GM18858 (cell line): ENCODE data around the gene GPR17.

Experiments used
- ATAC-seq: cut with Tn5 transposase; IDR thresholded peaks from one replicate; pipeline ENCODE4 v1.9.1; 2021; ENCODE audit not compliant: unreplicated experiment

Gene GPR17

DNA sequence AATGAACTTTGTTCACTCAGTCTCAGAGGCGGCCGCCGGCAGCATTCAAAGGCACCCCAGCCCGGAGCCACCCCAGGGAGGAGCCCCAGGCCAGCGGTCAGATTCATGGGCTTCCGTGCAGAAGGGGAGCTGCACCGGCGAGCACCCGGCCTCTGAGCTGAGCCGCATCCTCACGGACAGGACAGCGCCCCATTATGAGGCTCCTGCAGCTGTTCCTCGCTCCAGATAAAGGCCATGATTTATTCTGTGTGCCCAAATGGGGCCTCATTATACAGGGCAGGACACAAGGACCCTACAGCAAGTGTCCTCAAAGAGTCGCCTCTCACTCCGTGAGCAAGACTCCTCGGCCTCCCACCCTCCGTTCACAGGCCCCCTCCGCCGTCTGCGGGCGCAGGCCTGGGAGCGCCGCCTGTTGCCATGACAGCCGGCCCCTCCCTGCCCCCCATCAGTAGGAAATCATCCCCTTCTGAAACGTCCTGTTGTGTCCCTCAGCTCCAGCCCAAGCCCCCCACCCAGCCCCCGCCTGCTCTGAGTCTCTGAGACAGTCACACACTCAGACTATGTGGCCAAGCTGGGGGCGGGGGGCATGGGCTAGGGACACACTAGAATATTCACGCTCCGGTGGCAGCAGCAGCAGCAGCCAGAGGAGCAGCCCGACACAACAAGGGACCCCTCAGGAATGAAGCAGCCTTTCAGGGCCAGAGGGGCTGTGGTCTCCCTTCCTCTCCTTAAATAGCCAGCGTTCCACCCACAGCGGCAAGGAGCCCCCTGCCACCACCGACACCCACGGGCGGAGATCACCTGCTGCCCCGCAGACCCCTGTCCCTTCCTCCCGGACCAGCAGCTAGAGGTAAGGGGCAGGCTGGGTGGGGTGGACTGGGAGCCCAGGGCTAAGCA is at the start of gene GPR17:
Gene GPR17, plus strand, starts transcription at position 759 of the 897 bp plus-strand sequence. CDS start 4,583 bp downstream, outside the sequence.
- no peak for ATAC-seq

DNA sequence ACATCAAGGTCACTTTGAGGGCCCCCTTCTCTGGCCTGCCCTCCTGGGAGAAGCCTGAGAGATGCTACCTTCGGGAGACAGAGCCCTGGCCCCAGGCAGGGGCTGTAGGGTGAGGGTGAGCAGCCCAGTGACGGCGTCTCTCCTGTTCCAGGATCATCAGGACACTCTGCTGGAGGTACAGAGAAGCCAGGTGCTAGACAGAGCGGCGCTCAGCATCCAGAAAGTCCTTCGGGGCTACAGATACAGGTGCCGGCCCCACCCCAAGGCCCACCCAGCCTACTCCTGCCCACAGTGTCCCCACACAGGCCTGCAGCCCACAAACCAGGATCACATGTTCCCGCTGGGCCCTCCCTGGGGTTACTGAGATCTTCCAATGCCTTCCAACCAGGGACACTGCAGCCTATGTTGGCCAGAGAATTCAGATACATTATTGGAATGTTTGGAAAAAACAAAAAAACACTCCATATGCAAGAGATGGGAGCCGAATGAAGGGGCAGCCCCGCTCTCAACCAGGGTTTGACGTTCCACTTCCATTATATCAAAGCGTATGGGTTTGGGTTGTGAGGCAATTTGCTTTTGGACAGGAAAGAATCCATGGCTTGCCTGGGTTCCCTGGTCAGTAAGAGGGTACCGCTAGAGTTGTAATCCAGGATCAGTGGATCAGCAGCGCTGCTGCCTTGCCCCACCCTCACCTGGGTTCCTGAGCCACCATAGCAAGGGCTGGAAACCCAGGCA is 49.5 kb upstream of the GPR17 start:
- no peak for ATAC-seq

- ATAC-seq = no peak
Measured at GRCh38 chr2:127597046-127597983, 48.6 kb upstream of the GPR17 start.

DNA sequence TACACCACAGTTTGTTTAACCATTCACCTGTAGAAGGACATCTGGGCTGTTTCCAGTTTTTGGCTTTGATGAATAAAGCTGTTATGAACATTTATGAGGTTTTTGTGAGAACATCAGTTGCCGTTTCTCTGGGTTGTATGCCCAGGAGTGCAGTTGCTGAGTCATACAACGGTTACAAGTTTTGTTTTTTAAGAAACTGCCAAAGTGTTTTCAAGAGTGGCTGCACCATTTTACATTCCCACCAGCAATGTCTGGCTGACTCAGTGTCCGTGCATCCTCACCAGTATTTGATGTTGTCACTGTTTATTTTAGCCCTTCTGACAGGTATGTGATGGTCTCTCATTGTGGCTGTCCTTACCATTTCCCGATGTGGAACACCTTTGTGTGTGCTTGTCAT is 48.0 kb upstream of the GPR17 start:
- no peak for ATAC-seq

- ATAC-seq = no peak
Measured at GRCh38 chr2:127598711-127599110, 47.2 kb upstream of the GPR17 start.

- ATAC-seq = no peak
Measured at GRCh38 chr2:127599211-127599610, 46.7 kb upstream of the GPR17 start.

- ATAC-seq = no peak
Measured at GRCh38 chr2:127604986-127605385, 41.0 kb upstream of the GPR17 start.

DNA sequence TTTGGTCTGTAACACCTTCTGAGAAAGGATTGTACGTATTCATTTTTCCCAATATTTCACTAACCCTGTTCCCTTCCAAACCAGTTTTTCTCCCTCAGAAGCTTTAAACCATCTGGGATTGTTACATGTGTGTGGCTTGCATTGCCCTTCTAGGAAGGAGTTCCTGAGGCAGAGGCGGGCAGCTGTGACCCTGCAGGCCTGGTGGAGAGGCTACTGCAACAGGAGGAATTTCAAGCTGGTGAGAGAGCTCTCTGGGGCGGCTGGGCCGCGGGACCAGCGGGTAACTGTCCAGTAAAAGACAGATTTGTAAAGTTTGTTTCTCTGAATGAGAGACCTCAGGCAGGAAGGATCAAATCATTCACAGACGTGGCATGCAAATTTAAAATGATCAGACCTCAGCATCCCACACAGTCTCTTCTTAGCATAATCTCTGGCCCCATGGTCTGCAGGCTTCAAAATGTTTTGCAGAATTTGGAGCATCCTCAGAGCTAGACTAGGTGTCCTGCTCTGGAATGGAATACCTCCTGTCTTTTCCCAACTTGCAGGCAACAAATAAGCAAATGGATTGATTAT is 40.2 kb upstream of the GPR17 start:
- ATAC-seq = no peak

GRCh38 chr2:127606625-127607398 is 39.1 kb upstream of the GPR17 start:
- no peak for ATAC-seq

- no peak for ATAC-seq
Measured at GRCh38 chr2:127607399-127607908, 38.5 kb upstream of the GPR17 start.

DNA sequence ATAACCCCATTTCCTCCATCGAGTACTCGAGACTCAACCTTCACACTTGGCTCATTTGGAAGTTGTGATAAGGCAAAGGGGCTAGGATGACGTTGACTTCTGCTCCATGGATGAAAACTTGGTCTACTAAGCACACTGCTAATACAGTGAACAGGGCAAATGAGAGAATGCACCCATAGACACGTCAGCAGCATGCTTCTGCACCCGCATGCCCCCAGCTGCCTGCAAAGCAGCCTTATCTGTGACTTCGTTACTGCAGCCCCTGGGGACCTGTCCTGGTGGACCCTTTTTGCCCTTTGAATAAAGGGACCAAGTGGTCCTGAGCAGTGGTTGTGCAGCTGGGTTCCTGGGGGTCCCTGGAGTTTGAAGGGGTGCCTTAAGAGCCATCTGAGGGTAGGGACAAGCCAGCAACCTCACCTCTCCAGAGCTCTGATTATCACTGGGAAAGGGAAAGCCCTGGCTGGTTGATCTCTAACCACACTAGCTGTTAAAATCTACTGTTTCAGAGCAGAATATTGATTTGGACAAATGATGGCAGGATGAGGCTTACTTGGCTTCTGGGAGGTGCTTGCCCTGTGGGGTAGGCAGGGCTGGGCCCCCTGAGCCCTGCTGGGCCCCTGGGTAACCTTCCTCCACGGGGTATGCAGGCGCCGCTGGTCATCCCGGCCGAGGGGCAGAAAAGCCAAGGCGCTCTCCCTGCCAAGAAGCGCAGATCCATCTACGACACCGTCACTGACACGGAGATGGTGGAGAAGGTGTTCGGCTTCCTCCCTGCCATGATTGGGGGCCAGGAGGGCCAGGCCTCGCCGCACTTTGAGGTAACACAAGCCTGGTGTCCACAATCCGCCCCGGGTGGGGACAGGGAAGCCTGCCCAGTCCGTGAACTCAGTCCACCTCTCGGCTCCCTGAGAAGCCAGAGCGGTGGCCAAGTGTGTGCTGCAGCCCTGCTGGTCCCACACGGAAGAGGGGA is 37.6 kb upstream of the GPR17 start:
- ATAC-seq = no peak

DNA sequence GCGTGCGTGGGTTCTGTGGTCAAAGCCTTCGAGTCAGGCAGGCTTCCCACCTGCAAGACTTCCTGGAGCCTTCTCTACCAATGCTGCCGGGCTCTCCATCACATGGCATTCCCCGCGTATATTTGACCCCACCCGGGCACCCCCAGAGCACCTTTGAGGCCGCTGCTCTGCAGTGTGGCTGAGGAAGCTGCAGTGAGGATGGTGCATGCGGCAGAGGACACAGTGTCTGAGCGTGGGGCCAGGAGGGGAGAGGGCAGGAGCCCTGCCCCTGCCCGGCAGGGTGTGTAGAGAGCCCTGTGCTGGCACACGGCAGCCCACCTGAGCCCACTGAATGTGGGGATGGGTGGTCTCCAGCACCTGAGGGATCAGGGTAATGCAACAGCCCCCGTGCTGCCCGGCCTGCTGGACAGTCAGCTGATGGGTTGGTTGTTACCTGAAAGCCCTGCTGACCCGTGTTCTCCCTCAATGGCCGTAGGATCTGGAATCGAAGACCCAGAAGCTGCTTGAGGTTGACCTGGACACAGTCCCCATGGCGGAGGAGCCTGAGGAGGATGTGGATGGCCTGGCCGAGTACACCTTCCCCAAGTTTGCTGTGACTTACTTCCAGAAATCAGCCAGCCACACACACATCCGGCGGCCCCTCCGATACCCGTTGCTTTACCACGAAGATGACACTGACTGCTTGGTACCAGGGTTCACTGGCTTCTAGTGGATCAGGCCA is 36.8 kb upstream of the GPR17 start:
- no peak for ATAC-seq

GRCh38 chr2:127609818-127610217 is 36.1 kb upstream of the GPR17 start:
- ATAC-seq = no peak

DNA sequence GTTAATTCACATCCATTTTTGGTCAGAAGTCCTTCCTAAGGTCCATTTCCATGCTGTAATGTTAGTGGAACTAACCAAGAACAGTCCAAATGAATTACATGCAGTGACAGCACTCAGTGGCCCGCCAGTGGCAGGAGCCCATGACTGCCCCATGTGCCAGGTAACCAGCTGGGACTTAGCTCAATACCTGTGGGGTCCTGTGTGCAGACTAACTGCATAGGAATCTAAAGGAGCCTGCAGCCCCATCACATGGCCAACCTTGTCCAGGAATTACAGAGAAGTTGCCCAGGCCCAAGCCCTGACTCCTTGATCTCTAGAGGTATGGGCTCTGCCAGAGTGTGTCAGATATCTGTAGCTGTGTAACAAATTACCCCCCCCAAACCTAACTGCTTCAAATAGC is 35.4 kb upstream of the GPR17 start:
- ATAC-seq = no peak

DNA sequence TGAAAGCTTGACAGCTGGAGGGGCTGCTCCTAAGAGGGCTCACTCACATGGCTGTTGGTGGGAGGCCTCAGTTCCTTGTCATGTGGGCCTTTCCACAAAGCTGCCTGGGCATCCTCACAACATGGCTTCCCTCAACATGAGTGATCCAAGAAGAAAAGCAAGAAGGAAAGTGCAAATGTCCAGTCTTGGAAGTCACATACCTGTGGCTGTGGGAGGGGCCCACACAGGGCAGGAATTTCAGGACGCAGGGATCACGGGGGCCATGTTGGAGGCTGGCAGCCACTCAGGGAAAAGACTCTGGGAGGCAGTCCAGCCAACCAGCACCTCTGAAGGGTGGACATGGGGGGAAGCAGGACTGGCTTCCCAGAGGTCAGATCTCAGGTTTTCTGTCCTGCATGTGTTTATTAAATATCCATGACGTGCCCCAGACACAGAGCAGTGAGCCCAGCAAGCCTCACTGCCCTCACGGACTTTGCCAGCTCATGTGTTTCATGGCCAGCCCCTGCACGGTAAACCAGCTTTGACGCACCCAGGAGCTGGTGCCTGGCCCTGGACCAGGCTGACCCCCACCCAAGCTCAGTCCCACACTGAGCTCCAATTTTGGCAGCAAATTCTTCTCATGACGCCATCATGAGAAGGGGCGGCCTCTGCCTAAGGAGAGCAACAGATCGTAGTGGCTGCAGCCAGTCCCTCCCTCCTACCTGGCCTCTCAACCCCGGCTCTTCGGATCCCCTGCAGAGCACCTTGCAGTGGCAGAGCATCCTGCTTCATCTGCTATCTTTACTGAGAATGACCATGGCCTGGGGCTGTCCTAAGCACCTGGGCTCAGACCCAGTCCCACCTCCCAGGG is 34.7 kb upstream of the GPR17 start:
- no peak for ATAC-seq

DNA sequence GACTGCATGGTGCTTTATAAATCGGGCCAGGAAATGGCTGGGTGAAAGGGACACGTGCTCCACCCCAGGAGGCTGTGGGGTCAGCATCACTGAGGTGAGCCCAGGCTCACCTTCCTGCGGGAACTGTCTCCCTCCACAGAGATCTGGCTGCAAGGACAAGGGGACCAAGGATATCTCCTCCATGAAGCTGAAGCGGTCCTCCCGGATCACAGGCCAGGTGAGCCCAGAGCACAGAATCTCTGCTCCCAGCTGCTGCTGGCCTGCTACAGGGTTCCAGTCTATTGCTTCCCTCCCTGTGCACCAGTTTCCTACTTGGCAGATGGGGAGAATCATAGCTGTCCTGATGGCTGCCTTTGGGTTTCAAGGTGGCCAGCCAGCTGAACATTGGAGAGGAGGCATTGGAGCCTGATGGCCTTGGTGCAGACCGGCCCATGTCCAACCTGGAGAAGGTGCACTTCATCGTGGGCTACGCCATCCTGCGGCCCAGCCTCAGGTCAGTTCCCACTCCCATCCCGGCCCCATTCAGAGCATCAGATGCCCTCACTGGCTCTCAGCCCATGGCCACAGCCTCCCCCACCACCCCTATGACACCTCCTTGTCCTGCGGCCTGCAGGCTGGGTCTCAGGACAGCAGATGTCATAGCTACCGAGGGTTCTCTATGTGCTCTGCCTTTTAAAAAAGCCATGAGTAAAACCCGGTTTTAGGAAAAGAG is 33.7 kb upstream of the GPR17 start:
- no peak for ATAC-seq
